GM18502 (cell line): ENCODE results near the gene MET.

ENCODE experiments used
- ATAC-seq: cut with Tn5 transposase; IDR thresholded peaks from one replicate; pipeline ENCODE4 v1.9.1; 2021; ENCODE audit warnings: mild to moderate bottlenecking; ENCODE audit not compliant: unreplicated experiment, poor library complexity

The MET gene

DNA sequence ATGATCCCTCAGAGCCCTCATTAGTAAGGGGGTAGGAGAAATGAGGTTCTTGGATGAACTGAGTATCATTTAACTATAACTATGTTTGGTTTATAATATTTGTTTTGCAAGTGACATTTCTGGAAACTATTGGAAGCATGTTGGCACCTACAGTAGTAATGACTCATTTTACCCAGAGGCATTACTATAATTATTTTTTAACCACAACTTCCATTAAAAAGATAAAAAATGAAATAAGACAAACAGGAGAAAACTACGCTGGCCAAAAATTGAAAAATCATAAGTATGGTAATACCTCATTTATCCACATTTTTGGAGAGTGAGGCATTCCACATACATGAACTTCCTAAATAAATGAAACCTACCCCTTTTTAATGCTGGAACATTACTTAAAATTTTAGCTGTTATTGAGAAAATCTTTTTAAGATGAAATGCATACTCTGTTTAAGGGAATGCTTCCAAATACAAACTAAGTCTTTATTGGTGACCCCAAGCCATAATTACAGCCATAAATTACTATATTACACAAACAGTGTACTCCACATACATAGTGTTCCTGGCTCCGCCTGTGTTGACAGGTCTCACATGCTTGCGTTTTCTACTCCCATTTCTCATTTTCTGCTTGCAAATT lies 105.8 kb downstream of the MET start:
- no peak for ATAC-seq

DNA sequence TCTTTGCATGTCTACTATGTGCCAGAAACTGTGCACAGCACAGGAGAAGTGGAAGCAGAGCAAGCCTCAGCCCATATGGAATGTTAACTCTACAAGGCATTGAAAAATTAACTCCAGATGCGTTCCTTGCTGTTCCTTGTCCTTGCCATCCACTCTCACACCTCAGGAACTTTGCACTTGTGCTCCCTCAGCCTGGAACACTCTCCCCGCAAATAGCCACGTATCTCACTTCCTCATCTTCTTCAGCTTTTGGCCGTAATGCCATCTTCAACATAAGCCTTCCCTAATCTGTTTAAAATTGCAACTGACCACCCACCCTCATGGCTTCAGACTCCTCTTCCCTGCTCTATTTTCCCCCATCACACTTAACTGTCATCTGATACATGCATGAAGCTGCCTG lies 107.2 kb downstream of the MET start:
- ATAC-seq: no peak

DNA sequence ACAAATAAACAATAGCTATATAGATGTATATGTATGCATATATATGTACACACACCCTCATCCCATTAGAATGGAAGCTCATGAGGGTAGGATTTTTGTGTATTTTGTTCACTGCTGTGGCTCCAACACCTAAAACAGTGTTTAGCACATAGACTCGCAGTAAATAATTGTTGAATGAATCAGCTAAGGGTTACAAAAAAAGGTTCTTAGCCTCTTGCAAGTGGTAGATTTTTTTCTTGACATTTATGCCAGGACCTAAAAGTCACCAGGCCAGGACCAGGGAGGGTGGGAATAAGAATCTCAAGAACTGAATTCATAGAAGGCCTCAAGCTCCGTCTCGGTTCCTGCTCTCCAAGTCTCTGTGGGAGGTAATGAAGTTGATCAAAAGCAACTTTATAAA lies 107.9 kb downstream of the MET start:
- ATAC-seq: no peak

DNA sequence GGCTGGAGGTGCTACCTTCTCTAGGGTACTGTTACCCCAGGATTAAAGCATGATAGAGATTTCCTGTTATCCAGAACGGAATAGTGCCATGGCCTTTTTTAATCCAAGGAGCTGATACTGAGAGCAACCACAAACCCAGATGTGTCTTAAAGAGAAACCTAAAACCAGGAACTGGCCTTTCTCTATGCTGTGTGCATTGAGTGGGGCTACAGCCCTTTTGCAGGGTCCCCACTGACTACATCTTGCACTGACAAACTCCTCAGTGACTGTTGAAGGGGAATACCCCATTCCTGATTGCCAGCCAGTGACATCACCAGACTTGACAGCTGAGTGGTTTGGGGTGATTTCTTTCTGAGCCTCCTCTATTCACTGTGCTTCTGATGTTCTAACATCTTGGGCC lies 108.5 kb downstream of the MET start:
- ATAC-seq: peak; percentile 48

DNA sequence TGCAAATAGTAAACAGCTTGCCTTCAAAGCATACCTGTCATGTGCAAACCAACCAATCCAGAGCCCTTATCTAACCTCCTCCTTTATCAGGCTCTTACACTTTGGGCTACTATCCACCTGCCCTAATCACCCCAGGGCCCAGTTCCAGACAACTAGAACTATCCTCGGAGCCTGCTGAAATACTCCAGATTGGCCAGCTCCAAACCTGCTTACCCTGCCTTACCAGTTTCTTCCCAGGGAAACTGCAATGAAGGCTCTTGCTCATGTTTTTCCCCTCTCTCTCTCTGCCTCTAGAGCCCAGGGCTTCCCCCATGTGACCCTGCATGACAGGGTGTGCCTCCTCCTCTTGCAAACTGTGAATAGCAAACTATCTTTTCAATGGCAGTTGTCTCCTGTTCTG lies 109.0 kb downstream of the MET start:
- no peak for ATAC-seq

DNA sequence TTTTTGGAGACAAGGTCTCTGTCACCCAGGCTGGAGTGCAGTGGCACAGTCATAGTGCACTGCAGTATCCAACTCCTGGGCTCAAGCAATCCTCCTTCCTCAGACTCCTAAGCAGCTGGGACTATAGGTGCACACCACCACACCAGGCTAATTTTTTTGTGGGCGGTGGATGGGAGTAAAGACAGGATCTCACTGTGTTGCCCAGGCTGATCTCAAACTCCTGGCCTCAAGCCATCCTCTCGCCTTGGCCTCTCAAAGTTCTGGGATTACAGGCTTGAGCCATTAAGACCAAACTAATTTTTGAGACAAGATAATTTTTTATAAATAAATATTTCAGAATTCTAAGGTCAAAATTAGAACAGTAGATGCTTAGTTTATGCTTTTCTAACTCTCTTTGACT lies 109.6 kb downstream of the MET start:
- ATAC-seq: no peak

DNA sequence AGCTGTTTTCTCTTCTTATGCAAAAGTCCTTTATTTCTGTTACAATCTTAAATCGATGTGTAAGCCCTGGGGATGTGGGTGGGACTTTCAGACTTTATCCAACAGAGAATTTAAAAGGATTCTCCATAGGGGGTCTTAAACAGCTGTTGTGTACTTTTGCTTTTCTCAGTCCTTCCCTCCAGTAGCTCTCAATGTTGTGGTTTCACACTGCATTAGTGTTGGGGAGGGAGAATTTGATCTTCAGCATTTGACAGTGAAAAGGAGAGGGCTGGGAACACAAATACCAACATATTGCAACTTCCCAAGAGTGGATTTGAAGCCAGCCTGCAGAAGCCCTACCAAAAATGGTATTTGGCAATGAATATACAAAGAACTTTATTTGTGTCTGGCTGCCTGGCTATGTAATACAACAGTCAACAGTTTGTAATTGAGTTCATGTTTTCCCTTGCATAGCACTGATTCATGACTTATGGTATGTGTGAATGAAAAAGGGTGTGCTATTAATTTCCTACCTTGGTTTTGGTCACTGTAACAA lies 110.2 kb downstream of the MET start:
- no peak for ATAC-seq

DNA sequence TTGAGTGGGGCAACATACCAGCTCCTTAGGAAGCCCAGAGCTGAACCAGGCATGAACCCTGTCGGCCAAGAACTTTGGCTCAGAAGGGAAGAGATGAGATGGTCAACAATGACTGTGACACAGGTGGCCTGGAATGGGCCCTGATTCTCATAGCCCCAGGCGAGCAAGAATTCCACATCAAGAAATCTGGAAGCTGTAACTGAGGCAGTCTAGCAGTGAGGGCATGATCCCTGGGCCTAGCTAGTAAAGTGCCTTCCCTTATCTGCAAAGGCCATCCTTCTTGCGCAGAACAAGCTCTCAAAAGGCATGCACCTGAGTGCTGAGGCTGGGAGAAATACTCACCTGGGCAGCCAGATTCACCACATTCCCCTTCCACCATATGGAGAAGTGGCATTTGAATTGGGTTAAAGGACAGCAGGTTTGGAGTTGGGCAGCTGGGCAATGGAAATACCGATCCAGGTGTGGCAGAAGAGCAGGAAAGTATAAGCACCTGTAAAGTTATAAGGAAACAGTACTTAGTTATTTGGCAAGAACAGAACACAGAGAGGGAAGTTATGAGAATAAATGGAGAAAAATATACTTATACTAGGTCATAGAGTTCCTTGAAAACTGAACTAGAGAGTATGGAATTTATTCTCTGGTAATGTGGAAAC lies 111.8 kb downstream of the MET start:
- no peak for ATAC-seq

DNA sequence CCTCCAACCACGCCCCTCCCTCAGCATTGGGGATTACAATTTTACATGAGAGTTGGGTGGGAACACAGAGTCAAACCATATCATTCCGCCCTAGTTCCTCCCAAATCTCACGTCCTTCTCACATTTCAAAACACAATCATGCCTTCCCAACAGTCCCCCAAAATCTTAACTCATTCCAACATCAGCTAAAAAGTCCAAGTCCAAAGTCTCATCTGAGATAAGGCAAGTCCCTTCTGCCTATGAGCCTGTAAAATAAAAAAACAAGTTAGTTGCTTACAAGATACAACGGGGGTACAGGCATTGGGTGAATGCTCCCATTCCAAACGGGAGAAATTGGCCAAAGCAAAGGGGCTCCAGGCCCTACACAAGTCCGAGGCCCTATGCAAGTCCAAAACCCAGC lies 112.7 kb downstream of the MET start:
- ATAC-seq: no peak

DNA sequence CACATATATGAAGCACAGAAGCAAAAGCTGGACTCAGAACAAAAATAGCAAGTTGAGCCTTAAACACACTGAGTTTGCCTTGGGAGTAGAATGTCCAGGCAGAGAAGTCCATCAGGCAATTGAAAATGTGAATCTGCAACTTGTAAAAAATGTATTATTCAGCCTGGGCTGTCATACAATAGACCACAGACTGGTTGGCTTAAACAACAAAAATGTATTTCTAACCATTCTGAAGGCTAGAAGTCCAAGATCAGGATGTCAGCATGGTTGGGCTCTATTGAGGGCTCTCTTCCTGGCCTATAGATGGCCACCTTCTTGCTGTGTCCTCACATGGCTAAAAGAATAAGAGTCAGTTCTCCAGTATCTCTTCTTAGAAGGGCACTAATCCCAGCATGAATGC lies 113.8 kb downstream of the MET start:
- no peak for ATAC-seq

DNA sequence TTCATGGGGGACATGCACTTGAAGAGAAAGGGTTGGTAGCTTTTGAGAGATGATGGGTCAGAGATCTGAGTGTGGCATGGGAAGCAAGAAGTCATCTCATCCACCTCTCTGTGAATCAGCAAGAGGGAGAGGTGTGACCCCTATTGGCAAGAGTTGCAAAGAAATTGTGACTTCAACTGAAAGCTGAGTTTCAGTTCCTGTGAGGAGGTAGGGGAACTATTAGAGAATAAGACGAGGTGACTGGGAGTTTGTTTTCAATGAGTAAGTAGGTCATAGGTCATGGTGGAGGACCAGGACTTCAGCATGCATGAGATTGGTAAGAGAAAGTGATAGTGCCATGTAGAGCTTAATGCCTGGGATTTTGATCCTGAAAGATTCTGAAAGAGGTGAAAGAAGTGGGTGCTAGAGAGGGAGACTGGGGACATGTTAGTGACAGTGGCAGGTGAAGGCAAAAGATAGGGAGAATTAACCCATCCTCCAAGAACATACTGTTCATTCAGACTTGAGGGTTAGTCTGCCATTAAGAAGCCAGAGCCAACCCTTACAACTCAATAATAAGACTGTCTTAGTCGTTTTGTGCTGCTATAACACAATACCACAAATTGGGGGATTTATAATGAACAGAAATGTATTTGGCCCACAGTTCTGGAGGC lies 114.9 kb downstream of the MET start:
- peak; percentile 99 for ATAC-seq

DNA sequence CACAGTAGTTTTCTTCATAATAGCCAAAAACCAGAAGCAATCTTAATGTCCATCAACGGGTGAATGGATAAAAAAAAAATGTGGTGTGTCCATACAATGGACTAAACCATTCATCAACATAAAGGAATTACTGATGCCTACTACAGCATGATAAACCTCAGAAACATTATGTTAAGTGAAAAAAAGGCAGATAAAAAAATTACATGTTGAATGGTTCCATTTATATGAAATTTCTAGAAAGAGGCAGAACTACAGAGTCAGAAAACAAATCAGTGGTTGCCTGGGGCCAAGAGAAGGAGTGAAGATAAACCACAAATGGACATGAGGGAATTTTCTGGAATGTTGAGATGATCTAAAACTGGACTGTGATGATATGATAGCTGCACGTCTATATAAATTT lies 115.9 kb downstream of the MET start:
- no peak for ATAC-seq

DNA sequence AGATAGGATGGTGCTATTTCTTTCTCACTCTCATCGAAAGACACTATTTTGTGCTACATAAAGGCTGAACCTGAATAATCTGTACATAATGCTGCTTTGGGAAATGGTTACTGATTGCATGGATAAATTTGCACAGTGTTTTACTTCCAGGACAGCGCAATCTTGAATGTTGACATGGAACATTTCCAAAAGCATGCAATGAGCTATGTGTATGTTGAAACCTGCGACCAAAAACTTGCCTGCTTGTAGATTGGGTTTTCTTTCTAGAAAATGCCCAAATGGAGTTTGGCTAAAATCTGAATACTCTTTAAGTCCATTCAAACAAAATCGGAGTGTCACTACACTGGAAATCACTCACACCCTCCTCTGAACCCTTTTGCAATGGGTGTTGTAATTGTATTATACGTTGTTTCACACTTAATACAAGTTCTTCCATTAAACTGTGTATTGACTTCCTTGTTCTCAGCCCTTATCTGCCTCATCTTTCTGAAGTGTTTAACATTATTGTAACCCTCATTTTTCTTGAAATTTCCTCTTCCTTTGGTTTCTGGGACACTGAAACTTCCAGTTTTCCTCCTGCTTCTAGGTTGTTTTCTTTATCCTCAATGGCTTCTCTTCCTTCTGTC lies 116.7 kb downstream of the MET start:
- no peak for ATAC-seq

DNA sequence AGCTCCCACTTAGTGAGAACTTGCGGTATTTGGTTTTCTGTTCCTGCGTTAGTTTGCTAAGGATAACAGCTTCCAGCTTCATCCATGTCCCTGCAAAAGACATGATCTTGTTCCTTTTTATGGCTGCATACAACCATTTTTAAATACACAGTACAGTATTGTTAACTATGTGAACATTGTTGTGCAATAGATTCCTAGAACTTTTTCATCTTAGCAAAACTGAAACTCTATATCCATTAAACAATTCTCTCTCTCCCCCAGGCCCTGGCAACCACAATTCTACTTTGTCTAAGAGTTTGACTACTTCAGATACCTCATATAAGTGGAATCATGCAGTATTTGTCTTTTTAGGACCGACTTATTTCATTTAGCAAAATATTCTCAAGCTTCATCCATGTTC lies 118.0 kb downstream of the MET start:
- ATAC-seq: no peak

DNA sequence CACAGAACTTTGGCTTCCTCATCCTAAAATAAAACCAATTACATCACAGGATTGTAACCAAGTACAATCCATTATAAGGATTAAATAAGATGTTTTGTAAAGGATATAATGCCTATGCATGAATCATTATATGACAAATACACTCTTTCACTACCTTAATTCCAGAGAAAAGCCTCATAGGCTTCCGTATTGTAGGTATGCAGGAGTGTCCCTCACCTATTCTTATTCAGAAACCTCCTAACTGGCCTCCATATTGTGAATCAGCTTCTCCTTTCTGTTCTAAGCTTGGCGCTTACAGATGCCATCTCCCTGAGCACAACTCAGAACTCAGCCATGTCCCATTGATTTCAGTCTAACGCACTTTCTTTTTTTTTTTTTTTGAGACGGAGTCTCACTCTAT lies 120.8 kb downstream of the MET start:
- ATAC-seq: no peak

DNA sequence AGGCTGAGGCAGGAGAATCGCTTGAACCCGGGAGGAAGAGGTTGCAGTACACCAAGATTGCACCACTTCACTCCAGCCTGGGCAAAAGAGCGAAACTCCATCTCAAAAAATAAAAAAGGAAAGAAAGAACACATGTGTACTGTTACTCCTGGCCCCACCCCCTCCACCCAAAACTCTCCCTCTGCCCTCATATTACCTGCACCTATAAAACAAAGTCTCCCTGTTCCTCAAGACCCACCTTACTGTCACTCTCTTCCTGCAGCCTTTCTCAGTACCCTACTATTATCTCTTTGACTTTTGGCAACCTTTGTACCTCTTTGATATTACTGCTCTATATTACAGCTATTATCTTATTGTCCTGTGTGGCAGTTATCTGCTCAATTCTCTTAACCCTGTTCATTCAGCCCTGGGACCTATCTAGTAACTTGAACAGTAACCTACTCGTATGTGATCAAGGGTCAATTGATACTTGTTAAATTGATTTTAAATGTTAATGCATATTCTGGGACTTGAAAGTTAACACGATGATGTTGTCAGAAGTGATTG lies 121.9 kb downstream of the MET start:
- no peak for ATAC-seq

DNA sequence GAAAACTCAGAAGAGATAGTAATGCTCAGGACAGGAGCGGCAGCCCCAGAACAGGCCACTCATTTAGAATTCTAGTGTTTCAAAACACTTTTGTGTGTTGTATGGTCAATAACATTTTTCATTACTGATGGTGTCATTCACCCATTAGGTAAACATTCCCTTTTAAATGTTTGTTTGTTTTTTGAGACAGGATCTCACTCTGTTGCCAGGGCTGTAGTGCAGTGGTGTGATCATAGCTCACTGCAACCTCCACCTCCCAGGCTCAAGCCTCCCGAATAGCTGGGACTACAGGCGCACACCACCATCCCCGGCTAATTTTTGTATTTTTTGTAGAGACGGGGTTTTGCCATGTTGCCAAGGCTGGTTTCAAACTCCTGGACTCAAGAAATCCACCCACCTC lies 124.5 kb downstream of the MET start:
- no peak for ATAC-seq

DNA sequence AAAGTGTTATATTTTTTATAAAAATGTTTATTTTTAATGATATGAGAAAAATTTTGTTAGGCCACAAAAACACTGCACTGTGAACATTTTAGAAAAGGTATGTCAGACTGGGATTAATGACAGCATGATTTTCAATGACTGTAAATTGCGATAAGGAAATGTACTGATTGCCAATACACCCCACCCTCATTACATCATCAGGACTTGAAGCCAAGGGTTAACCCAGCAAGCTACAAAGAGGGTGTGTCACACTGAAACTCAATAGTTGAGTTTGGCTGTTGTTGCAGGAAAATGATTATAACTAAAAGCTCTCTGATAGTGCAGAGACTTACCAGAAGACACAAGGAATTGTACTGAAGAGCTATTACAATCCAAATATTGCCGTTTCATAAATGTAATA lies 125.6 kb downstream of the MET start:
- no peak for ATAC-seq

DNA sequence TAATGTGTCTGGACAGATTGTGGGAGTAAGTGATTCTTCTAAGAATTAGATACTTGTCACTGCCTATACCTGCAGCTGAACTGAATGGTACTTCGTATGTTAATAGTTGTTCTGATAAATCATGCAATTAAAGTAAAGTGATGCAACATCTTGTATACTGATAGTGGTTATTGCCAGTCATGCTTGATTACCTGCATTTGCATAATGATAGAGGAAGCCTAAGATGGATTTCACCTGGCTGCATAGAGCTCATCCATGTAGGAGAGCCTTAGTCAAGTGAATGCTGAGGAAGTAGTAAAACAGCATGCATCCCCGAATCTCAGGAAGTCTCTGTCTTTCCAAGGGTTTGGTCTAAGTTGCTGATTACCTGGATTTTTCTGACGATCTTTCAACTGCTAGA lies 126.2 kb downstream of the MET start:
- ATAC-seq: no peak

DNA sequence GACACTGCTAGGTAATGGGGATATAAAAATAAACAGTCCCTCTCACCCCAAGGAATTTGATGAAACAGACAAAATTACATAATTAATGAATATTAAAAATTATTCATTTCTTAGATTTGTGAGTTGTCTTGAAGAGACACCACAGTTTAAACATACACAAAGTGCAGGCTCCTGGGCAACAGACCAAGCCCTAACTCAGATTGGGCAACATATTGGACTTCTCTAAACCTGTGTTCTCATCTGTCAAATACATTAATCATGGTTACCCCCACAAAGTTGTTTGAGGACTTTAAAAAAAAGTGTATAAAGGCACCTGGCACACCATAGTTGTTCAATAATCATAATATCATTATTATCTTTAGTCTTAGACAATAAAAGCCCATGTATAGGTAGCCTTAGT lies 127.9 kb downstream of the MET start:
- ATAC-seq: no peak

DNA sequence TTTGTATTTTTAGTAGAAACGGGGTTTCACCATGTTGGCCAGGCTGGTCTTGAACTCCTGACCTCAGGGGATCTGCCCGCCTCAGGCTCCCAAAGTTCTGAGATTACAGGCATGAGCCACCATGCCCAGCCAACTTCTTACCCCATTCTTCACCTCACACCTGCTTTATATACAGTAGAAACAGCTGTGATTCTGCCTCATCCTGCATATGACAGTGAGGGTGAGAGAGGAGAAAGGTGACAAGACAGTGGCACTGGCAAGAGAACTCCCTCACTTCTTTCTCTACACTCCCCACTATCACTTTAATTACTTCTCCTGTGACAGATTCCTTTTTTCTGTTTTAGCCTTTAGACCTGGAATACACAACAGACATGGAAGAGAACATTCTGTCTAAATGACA lies 128.6 kb downstream of the MET start:
- no peak for ATAC-seq
